Cardiac fibroblast (primary cell): ENCODE data around the gene KCNAB1.

Experiments
- DNase-seq, 2 donors: peaks; one replicate each; pipeline versions ENCODE4 v3.0.0 to v3.0.0-alpha.2; 2010; ENCODE audit warnings: low read depth in 2 of 2
- H3K4me3 ChIP-seq, 2 donors: replicated peaks in 1 of 2; 1 replicate in 1 of 2; 2 replicates in 1 of 2; pipeline ENCODE4 v1.5.1; 2011; ENCODE audit warnings: low read depth in 2 of 2, low read length in 2 of 2, mild to moderate bottlenecking in 2 of 2, moderate library complexity in 1 of 2
- TF ChIP-seq, protein P1 (sequence below): IDR thresholded peaks from one replicate; pipeline ENCODE4 v1.5.1; 2011; ENCODE audit warnings: low read depth, mild to moderate bottlenecking, low read length, inconsistent platforms

Gene KCNAB1

GRCh38 chr3:156459434-156459833, 339.1 kb downstream of the KCNAB1 start:
- TF ChIP-seq, protein P1, sequence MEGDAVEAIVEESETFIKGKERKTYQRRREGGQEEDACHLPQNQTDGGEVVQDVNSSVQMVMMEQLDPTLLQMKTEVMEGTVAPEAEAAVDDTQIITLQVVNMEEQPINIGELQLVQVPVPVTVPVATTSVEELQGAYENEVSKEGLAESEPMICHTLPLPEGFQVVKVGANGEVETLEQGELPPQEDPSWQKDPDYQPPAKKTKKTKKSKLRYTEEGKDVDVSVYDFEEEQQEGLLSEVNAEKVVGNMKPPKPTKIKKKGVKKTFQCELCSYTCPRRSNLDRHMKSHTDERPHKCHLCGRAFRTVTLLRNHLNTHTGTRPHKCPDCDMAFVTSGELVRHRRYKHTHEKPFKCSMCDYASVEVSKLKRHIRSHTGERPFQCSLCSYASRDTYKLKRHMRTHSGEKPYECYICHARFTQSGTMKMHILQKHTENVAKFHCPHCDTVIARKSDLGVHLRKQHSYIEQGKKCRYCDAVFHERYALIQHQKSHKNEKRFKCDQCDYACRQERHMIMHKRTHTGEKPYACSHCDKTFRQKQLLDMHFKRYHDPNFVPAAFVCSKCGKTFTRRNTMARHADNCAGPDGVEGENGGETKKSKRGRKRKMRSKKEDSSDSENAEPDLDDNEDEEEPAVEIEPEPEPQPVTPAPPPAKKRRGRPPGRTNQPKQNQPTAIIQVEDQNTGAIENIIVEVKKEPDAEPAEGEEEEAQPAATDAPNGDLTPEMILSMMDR, result no peak
- DNase-seq, result no peak
- no peak overlapping the region for H3K4me3 ChIP-seq

DNA sequence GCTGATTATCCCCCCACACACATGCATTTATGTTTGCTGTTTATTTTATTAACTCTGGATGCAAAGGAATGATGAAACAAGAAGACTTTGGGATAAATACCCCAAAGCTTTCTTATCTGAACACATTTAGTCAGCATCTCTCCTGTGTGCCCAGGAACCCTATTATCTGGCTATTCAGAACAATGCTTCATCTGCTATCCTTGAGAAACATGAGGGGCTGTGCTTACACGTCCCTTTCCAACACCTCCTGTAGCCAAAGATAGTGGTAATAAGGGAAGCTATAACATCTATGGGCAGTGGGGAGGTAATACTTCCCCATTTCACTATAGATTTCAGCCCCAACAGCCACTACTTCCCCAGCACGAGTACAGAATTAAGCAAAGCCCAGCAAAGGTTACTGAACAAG, 339.8 kb downstream of the KCNAB1 start:
- H3K4me3 ChIP-seq, result no peak overlapping the region
- no peak for DNase-seq
- TF ChIP-seq, protein P1, result no peak

DNA sequence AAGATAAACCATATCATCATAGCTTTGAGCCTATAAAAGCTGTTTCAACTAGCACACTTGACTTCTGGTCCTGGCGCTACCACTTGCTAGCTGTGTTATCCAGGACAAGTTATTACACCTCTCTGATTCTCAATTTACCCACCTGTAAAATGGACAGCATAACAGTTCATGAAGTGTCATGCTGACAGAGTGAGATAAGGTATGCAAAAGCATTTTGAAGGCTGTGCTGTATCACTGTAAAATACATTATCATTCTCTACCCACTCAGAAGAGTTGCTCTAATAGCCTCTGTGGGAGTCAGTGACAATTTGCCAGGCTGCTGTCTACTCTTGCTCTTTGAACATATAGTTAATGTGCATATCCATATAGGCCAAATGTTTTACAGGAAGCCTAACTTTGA, 341.5 kb downstream of the KCNAB1 start:
- no peak for DNase-seq
- no peak overlapping the region for H3K4me3 ChIP-seq
- TF ChIP-seq, protein P1, result no peak

GRCh38 chr3:156463123-156463522, 342.7 kb downstream of the KCNAB1 start:
- H3K4me3 ChIP-seq, result no peak overlapping the region
- TF ChIP-seq, protein P1, result no peak
- no peak for DNase-seq

DNA sequence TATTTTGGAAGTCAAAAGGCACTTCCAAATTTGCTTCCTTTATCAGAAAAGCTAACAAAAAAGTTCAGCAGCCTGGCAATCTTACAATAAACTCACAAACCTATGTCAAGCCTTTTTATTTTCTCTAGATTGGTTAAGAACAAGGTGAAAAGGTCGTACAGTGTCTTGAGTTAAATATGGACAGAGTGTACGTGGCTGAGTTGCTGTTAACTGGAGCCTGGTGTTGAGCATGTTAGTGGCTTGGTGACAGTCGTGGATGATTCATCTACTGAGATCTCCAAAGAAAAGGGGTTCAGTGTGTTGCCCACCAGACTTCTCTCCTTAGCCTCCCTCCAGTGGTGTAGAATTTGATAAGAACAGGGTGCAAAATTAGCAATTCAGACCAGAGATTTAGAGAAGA, 344.8 kb downstream of the KCNAB1 start:
- no peak for DNase-seq
- TF ChIP-seq, protein P1, result no peak
- H3K4me3 ChIP-seq, result no peak overlapping the region

DNA sequence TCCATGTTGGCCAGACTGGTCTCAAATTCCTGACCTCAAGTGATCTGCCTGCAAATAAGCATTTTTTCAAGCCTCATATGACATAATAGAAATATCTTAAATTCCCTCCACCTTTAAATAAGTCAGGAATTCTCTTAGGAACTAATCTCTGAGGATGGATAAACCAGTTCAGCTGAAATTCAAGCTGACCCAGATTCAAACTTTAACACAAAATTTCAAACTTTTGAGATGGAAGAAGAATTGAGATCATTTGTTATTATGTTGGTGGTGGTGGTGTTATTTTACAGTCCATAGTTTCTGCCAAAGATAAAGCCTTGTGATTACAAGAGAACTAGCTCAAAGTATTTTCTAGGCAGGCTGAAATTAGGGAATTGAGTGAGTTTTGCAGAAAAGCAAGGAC, 349.1 kb downstream of the KCNAB1 start:
- TF ChIP-seq, protein P1, result no peak
- H3K4me3 ChIP-seq, result no peak overlapping the region
- no peak for DNase-seq

GRCh38 chr3:156471431-156471830, 351.1 kb downstream of the KCNAB1 start:
- H3K4me3 ChIP-seq, result no peak overlapping the region
- peak; percentile 25 to 46 for DNase-seq
- TF ChIP-seq, protein P1, result no peak
